Measurements from ENCODE around the gene TTYH3.
"Not testable (repeated sequence)": the region's sequence is repeated elsewhere in the genome, so short reads cannot be mapped to it uniquely, and the experiment has no call there.

TTYH3 gene

GRCh38 chr7:2603044-2603965, 28.5 kb upstream of the TTYH3 start:
- Histone ChIP-seq H3K27me3 (ENCODE audit: control insufficient read depth, insufficient read depth, low read length) (no peaks in the 10 kb centered on the region), H3K9ac (ENCODE audit: low read depth, low read length) (no peak overlapping the region), H3K27ac (ENCODE audit: low read depth, low read length) (no peak overlapping the region)

GRCh38 chr7:2604608-2605174, 27.1 kb upstream of the TTYH3 start:
- Histone ChIP-seq H3K27ac (ENCODE audit: low read depth, low read length) (no peak overlapping the region), H3K9me3 (ENCODE audit: control insufficient read depth, insufficient read depth, low read length) (no peaks in the 10 kb centered on the region), H3K4me1 (ENCODE audit: control insufficient read depth, insufficient read depth, low read length) (peaks cover 9% of the 10 kb centered on the region; the same call in 1 of the 2 replicates), H3K36me3 (ENCODE audit: control insufficient read depth, insufficient read depth, low read length) (no peaks in the 10 kb centered on the region), H3K27me3 (ENCODE audit: control insufficient read depth, insufficient read depth, low read length) (no peaks in the 10 kb centered on the region), H3K9ac (ENCODE audit: low read depth, low read length) (no peak overlapping the region), H3K4me3 (ENCODE audit: low read depth, low read length) (no peak overlapping the region)

More at GRCh38 chr7:2603044-2603965, 28.5 kb upstream of the TTYH3 start:
- H3K36me3 ChIP-seq (ENCODE audit: control insufficient read depth, insufficient read depth, low read length) = peaks cover 6% of the 10 kb centered on the region; the same call in 1 of the 2 replicates
- peaks cover 9% of the 10 kb centered on the region; the same call in 1 of the 2 replicates for H3K4me1 ChIP-seq (ENCODE audit: control insufficient read depth, insufficient read depth, low read length)
- H3K9me3 ChIP-seq (ENCODE audit: control insufficient read depth, insufficient read depth, low read length) = no peaks in the 10 kb centered on the region
- no peak overlapping the region for H3K4me3 ChIP-seq (ENCODE audit: low read depth, low read length)

- no peaks in the 10 kb centered on the region for H3K27me3 ChIP-seq (ENCODE audit: control insufficient read depth, insufficient read depth, low read length)
- no peaks in the 10 kb centered on the region for H3K9me3 ChIP-seq (ENCODE audit: control insufficient read depth, insufficient read depth, low read length)
- H3K4me1 ChIP-seq (ENCODE audit: control insufficient read depth, insufficient read depth, low read length) = peaks cover 9% of the 10 kb centered on the region; the same call in 1 of the 2 replicates
- no peak overlapping the region for H3K4me3 ChIP-seq (ENCODE audit: low read depth, low read length)
- no peak overlapping the region for H3K9ac ChIP-seq (ENCODE audit: low read depth, low read length)
- H3K36me3 ChIP-seq (ENCODE audit: control insufficient read depth, insufficient read depth, low read length) = no peaks in the 10 kb centered on the region
- no peak overlapping the region for H3K27ac ChIP-seq (ENCODE audit: low read depth, low read length)
Measured at GRCh38 chr7:2605608-2606538, 25.9 kb upstream of the TTYH3 start.

GRCh38 chr7:2606539-2606936, 25.2 kb upstream of the TTYH3 start:
- Histone ChIP-seq H3K4me3 (ENCODE audit: low read depth, low read length) (no peak overlapping the region), H3K27ac (ENCODE audit: low read depth, low read length) (no peak overlapping the region), H3K9me3 (ENCODE audit: control insufficient read depth, insufficient read depth, low read length) (no peaks in the 10 kb centered on the region), H3K36me3 (ENCODE audit: control insufficient read depth, insufficient read depth, low read length) (no peaks in the 10 kb centered on the region), H3K27me3 (ENCODE audit: control insufficient read depth, insufficient read depth, low read length) (no peaks in the 10 kb centered on the region), H3K9ac (ENCODE audit: low read depth, low read length) (no peak overlapping the region), H3K4me1 (ENCODE audit: control insufficient read depth, insufficient read depth, low read length) (peaks cover 9% of the 10 kb centered on the region; the same call in 1 of the 2 replicates)

GRCh38 chr7:2607122-2607922, 24.5 kb upstream of the TTYH3 start:
- no peaks in the 10 kb centered on the region for H3K9me3 ChIP-seq (ENCODE audit: control insufficient read depth, insufficient read depth, low read length)
- H3K27me3 ChIP-seq (ENCODE audit: control insufficient read depth, insufficient read depth, low read length) = no peaks in the 10 kb centered on the region
- peaks cover 12% of the 10 kb centered on the region; the same call in 1 of the 2 replicates for H3K4me1 ChIP-seq (ENCODE audit: control insufficient read depth, insufficient read depth, low read length)
- H3K27ac ChIP-seq (ENCODE audit: low read depth, low read length) = no peak overlapping the region
- H3K36me3 ChIP-seq (ENCODE audit: control insufficient read depth, insufficient read depth, low read length) = no peaks in the 10 kb centered on the region
- H3K4me3 ChIP-seq (ENCODE audit: low read depth, low read length) = no peak overlapping the region
- H3K9ac ChIP-seq (ENCODE audit: low read depth, low read length) = no peak overlapping the region

GRCh38 chr7:2607923-2608904, 23.6 kb upstream of the TTYH3 start:
- Histone ChIP-seq H3K4me3 (ENCODE audit: low read depth, low read length) (no peak overlapping the region), H3K9ac (ENCODE audit: low read depth, low read length) (no peak overlapping the region), H3K27me3 (ENCODE audit: control insufficient read depth, insufficient read depth, low read length) (no peaks in the 10 kb centered on the region), H3K36me3 (ENCODE audit: control insufficient read depth, insufficient read depth, low read length) (no peaks in the 10 kb centered on the region), H3K27ac (ENCODE audit: low read depth, low read length) (no peak overlapping the region), H3K9me3 (ENCODE audit: control insufficient read depth, insufficient read depth, low read length) (no peaks in the 10 kb centered on the region), H3K4me1 (ENCODE audit: control insufficient read depth, insufficient read depth, low read length) (peaks cover 12% of the 10 kb centered on the region; the same call in 1 of the 2 replicates)

GRCh38 chr7:2608921-2609411, 22.8 kb upstream of the TTYH3 start:
- no peaks in the 10 kb centered on the region for H3K9me3 ChIP-seq (ENCODE audit: control insufficient read depth, insufficient read depth, low read length)
- no peak overlapping the region for H3K4me3 ChIP-seq (ENCODE audit: low read depth, low read length)
- H3K27me3 ChIP-seq (ENCODE audit: control insufficient read depth, insufficient read depth, low read length) = no peaks in the 10 kb centered on the region
- no peak overlapping the region for H3K9ac ChIP-seq (ENCODE audit: low read depth, low read length)
- no peaks in the 10 kb centered on the region for H3K36me3 ChIP-seq (ENCODE audit: control insufficient read depth, insufficient read depth, low read length)
- no peak overlapping the region for H3K27ac ChIP-seq (ENCODE audit: low read depth, low read length)
- H3K4me1 ChIP-seq (ENCODE audit: control insufficient read depth, insufficient read depth, low read length) = peaks cover 12% of the 10 kb centered on the region; the same call in 1 of the 2 replicates

GRCh38 chr7:2609646-2610045, 22.1 kb upstream of the TTYH3 start:
- not testable (repeated sequence) for H3K27me3 ChIP-seq (ENCODE audit: control insufficient read depth, insufficient read depth, low read length); H3K9ac ChIP-seq (ENCODE audit: low read depth, low read length); H3K9me3 ChIP-seq (ENCODE audit: control insufficient read depth, insufficient read depth, low read length); H3K4me3 ChIP-seq (ENCODE audit: low read depth, low read length); H3K27ac ChIP-seq (ENCODE audit: low read depth, low read length); H3K36me3 ChIP-seq (ENCODE audit: control insufficient read depth, insufficient read depth, low read length)
- H3K4me1 ChIP-seq (ENCODE audit: control insufficient read depth, insufficient read depth, low read length) = peaks cover 12% of the 10 kb centered on the region; the same call in 1 of the 2 replicates

GRCh38 chr7:2610466-2610865, 21.3 kb upstream of the TTYH3 start:
- no peak overlapping the region for H3K4me3 ChIP-seq (ENCODE audit: low read depth, low read length)
- no peak overlapping the region for H3K9ac ChIP-seq (ENCODE audit: low read depth, low read length)
- no peaks in the 10 kb centered on the region for H3K36me3 ChIP-seq (ENCODE audit: control insufficient read depth, insufficient read depth, low read length)
- H3K4me1 ChIP-seq (ENCODE audit: control insufficient read depth, insufficient read depth, low read length) = peaks cover 12% of the 10 kb centered on the region; the same call in 1 of the 2 replicates
- no peaks in the 10 kb centered on the region for H3K9me3 ChIP-seq (ENCODE audit: control insufficient read depth, insufficient read depth, low read length)
- H3K27ac ChIP-seq (ENCODE audit: low read depth, low read length) = peak overlapping the region; percentile 7
- no peaks in the 10 kb centered on the region for H3K27me3 ChIP-seq (ENCODE audit: control insufficient read depth, insufficient read depth, low read length)

Data from HUES48 (cell line).